Adrenal gland (tissue), 5 donors: ENCODE measurements around the gene SPECC1L.

Experiments used
- POLR2A ChIP-seq, 2 donors: fragments of 450-650 bp; IDR thresholded peaks; one replicate each; pipeline ENCODE4 v1.6.1; 2017; ENCODE audit warnings: antibody characterized with exemption in 2 of 2, mild to moderate bottlenecking in 2 of 2, moderate library complexity in 1 of 2
- TF ChIP-seq, protein P1 (sequence below), 6 experiments: fragments of 450-650 bp in 4 of 6; fragments of 200-600 bp in 2 of 6; sonication (generic) in 1 of 6; IDR thresholded peaks; 1 replicate in 5 of 6; 2 replicates in 1 of 6; pipeline versions ENCODE4 v1.5.1 to v1.8.0; 2016 to 2021; ENCODE audit warnings: antibody characterized with exemption in 6 of 6, mild to moderate bottlenecking in 2 of 6, moderate library complexity in 1 of 6
- donor health status: DM: no; HTN: no; CAD: no.

DNA sequence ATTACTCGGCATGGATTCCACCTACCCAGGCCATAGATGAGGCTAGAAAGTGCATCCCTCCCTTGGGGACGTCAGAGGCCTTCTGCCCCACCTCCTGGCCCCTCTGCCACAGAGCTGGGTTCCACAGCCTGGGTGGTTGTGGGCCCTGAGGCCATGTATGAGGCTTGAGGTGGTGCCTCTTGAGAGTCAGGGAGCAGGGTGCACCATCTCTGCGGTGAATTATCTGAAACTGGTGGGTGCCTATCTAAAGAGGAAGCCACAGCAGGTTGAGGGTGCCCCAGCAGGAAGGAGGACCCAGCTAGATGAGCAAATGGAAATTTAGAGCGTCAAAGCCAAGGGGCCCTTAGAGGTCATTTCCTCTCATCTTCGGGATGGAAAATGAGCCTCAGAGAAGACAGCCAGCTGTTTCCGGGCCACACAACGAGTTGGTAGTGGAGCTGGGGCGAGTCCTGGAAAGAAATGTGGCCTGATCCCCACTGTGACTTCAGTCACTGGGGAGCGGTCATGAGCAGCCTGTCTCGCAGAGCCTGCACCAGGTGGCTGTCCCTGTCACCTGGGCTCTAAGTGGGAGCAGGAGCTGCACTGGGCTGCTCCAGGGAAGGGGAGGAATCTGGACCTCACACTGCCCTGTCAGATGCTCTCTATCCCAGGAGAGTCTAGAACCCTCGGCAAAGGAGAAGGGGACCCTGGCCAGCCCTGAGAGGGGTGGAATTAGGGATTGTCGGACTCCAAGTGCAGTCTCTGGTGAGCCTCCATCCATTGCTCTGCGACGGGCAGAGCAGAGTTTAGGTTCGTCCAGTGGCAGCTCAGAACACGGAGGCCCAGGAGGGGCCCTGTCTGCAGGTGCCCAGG is 164.1 kb downstream of the SPECC1L start:
- TF ChIP-seq, protein P1, sequence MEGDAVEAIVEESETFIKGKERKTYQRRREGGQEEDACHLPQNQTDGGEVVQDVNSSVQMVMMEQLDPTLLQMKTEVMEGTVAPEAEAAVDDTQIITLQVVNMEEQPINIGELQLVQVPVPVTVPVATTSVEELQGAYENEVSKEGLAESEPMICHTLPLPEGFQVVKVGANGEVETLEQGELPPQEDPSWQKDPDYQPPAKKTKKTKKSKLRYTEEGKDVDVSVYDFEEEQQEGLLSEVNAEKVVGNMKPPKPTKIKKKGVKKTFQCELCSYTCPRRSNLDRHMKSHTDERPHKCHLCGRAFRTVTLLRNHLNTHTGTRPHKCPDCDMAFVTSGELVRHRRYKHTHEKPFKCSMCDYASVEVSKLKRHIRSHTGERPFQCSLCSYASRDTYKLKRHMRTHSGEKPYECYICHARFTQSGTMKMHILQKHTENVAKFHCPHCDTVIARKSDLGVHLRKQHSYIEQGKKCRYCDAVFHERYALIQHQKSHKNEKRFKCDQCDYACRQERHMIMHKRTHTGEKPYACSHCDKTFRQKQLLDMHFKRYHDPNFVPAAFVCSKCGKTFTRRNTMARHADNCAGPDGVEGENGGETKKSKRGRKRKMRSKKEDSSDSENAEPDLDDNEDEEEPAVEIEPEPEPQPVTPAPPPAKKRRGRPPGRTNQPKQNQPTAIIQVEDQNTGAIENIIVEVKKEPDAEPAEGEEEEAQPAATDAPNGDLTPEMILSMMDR (IDR thresholded peaks at IDR 0.05): no peak
- TF ChIP-seq POLR2A (IDR thresholded peaks at IDR 0.05): no peak
